ENCODE measurements around the gene CR1L.
A peak's percentile ranks its signal among the peaks of the same experiment; 100 is the strongest.
"Not testable (repeated sequence)": the region's sequence is repeated elsewhere in the genome, so short reads cannot be mapped to it uniquely, and the experiment has no call there.

CR1L gene

GRCh38 chr1:207744000-207744534 is 99.1 kb downstream of the CR1L start:
- DNase-seq (ENCODE audit: low read depth, low spot score): no peak

- no peak for DNase-seq (ENCODE audit: low read depth, low spot score)
These were observed 100.4 kb downstream of the CR1L start for GRCh38 chr1:207745285-207745684.

GRCh38 chr1:207745839-207746767 is 101.2 kb downstream of the CR1L start:
- DNase-seq (ENCODE audit: low read depth, low spot score): no peak

GRCh38 chr1:207747627-207748492 is 102.9 kb downstream of the CR1L start:
- no peak for DNase-seq (ENCODE audit: low read depth, low spot score)

DNA sequence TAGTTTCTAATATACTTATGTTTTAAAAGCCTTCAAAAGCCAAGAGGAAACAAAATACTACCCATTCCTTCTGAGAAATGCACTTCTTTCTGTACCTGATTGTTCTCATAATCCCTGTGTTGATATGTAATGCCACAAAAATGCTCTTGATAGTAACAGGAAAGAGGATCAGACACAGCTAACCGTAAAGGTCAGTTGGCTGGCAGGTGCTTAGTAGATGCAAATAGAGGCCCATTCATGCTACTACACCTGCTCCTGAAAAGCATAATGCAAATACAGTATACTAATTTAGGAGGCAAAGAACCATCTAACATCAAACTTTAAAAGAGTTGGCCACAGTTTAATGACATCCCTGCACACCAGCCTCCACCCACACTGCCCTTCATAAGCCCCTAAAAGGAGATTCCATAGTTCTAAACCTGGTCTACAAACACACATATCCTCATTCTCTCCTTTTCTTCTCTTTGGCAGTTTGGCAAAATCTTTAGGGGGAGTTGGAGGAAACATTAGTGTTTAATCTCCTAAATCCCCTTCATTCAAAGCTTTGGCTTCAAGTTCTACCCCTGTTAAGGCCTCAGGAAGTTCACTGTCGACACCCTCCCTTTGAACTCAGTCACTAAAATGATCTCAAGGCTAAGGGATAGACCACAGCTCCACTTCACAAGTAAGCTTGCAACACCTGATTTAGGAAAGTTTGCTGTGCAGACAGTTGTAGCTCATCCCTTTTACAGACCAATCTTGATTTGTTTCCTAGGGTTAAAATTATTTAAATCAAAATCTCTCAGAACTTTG is 104.0 kb downstream of the CR1L start:
- DNase-seq (ENCODE audit: low read depth, low spot score): no peak

DNA sequence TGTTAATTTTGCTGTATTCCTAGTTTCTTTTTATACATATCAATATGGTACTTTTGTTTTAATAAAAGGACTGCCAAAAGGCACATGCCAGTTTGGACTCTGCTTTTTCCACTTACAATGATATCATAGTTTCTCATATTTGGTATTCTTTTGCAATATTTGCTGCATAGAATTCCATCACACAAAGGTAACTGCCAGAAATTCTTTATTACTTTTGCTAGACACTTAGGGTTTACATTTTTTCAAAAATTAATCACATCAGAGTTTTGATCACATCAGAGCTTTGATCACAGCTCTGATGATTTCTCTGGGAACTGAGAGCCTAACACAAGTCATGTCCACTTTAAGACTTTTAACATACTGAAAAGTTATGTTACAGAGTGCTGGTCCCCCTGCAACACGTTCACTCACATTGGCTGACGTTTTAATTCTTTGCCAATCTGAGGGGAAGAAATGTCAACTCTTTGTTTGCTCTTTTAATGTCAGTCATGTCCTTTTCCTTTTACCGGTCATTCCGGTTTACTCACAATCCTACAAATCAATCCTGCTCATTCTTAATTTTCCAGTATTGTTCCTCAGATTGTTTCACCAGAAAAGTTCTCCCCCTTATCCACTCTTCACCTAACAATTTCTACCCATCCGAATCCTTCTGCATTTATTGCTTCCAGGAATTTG is 105.8 kb downstream of the CR1L start:
- DNase-seq (ENCODE audit: low read depth, low spot score): no peak

DNA sequence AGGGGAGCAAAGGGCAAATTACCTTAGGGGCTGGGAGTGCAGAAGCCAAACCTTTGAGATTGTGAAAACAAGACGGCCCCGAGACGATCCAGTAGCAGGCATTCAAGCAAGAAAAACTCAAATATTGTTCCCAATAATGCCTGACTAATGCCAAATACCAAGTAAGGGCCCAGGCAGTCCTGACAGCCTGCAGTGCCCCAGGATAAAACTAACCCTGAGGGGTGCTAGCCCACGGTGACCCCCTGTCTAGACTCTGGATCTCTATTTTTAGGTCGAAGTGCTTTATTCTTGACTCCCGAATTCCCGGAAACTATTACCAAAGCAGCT is 106.5 kb downstream of the CR1L start:
- not testable (repeated sequence) for DNase-seq (ENCODE audit: low read depth, low spot score)

GRCh38 chr1:207751790-207752455 is 107.0 kb downstream of the CR1L start, which contains the start of gene CD46:
Gene CD46 (plus strand): TSS chr1:207752054. CDS start chr1:207752213, 159 bp downstream.
- DNase-seq (ENCODE audit: low read depth, low spot score): peak; percentile 67

- no peak for DNase-seq (ENCODE audit: low read depth, low spot score)
These were observed 107.6 kb downstream of the CR1L start for GRCh38 chr1:207752456-207752998.

GRCh38 chr1:207753611-207754010 is 108.7 kb downstream of the CR1L start:
- no peak for DNase-seq (ENCODE audit: low read depth, low spot score)

GRCh38 chr1:207754011-207754410 is 109.1 kb downstream of the CR1L start:
- no peak for DNase-seq (ENCODE audit: low read depth, low spot score)

- no peak for DNase-seq (ENCODE audit: low read depth, low spot score)
These were observed 110.2 kb downstream of the CR1L start for GRCh38 chr1:207754974-207755700.

DNA sequence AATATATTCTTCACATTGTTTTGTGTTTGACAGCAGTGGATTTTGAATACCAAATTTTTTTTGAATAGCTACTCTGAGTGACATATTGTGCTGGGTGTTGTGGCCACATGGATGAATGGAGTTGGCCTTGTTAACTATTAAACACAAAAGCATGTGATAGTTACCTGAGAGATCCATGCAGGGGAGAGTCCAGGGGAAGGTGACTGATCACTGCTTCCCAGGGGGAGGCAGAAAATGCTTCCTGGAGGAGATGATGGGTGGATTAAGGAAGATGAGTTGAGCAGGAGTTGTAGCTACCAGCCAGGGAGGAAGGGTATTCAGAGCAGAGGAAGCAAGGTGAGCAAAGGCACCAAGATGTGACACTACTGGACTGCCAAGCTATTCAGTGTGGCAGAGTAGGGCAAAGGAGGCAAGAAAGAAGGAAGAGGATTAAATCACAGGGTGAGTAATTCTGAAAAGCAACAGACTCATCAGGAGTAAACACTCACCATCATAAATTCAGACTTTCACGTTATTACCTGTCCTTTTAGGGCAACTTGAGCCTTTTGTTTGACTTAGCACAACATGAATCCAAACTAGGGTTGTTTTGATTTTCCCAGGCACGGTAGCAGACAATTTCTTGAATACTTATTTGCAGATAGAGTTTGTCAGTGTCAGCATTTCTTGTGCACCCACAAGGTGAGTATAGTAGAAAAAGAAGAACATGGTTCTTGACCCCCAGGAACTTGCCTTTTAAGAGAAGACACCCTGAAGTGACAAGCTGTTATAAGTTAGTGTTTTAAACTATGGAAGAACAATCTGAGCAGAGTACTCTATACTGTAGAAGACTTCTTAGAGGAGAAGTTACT is 111.1 kb downstream of the CR1L start:
- no peak for DNase-seq (ENCODE audit: low read depth, low spot score)

DNA sequence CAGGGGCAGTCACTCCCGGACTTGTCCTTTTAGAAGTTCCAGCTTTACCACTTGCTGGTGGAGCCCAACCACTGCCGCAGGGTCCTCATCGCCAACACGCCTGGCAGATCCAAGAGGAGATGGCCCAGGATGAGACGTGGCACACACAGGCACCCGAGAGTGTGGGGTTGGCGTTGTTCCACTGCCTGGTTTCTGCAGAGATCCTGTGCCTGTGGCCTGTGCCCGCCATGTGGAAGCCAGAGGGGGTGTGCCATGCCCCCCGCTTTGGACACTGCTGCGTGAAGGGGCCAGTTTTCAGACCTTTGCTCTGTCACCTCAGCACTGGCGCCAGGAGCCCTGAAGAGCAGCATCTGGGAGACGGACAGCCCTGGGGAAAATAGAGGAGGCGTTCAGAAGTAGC is 117.7 kb downstream of the CR1L start:
- no peak for DNase-seq (ENCODE audit: low read depth, low spot score)

GRCh38 chr1:207763091-207763490 is 118.2 kb downstream of the CR1L start:
- no peak for DNase-seq (ENCODE audit: low read depth, low spot score)

DNA sequence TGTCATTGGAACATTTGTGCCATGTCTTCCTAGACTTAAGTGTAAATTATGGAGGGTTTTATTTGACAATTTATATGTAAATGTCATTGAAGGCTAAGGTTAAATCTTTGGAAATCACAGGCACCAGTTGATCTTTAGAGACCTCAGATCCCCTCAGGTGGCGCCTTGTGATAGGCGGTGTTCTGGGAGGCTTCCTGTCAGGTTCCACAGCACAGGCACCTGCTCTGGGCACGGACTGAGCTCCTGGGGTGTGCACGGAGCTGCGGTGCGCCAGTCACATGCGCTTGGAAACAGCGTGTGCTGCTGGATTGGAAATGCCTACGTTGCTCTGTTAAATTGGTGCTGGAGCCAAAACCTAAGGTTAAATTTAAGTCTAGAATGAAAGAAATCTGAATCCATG is 119.0 kb downstream of the CR1L start:
- no peak for DNase-seq (ENCODE audit: low read depth, low spot score)

- no peak for DNase-seq (ENCODE audit: low read depth, low spot score)
These were observed 121.6 kb downstream of the CR1L start for GRCh38 chr1:207766569-207766968.

DNA sequence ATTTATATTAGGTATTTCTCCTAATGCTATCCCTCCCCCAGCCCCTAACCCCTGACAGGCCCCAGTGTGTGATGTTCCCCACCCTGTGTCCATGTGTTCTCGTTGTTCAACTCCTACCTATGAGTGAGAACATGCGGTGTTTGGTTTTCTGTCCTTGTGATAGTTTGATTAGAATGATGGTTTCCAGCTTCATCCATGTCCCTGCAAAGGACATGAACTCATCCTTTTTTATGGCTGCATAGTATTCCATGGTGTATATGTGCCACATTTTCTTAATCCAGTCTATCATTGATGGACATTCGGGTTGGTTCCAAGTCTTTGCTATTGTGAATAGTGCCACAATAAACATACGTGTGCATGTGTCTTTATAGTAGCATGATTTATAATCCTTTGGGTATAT is 125.6 kb downstream of the CR1L start:
- DNase-seq (ENCODE audit: low read depth, low spot score): not testable (repeated sequence)
